Neural progenitor cell (in vitro differentiated cells): ENCODE measurements around the gene MCRIP2. TPM values are rescaled to one million over a fixed set of nuclear protein-coding genes. Genes with fewer than 3 reads are reported as not detected.

Source experiments
- DNase-seq: peaks from one replicate; pipeline ENCODE4 v3.0.0-alpha.2; 2016; ENCODE audit warnings: low spot score
- H2AFZ ChIP-seq: fragments of 200-600 bp; sonication (generic); replicated peaks from 2 replicates; pipeline ENCODE4 v1.6.1; 2016; ENCODE audit warnings: antibody characterized with exemption
- H3F3A ChIP-seq: fragments of 200-600 bp; sonication (generic); 2 replicates; pipeline ENCODE4 v1.6.1; 2016; ENCODE audit warnings: antibody characterized with exemption, low read depth
- H3K27ac ChIP-seq: fragments of 200-600 bp; sonication (generic); 2 replicates; pipeline ENCODE4 v1.5.1; 2016; ENCODE audit warnings: mild to moderate bottlenecking
- H3K27me3 ChIP-seq: fragments of 200-600 bp; sonication (generic); 2 replicates; pipeline ENCODE4 v1.6.1; 2016; ENCODE audit warnings: mild to moderate bottlenecking, moderate library complexity
- H3K36me3 ChIP-seq: fragments of 200-600 bp; sonication (generic); 2 replicates; pipeline ENCODE4 v1.5.1; 2016
- H3K4me1 ChIP-seq: fragments of 200-600 bp; sonication (generic); 2 replicates; pipeline ENCODE4 v1.6.1; 2016; ENCODE audit warnings: mixed run types
- H3K4me2 ChIP-seq: fragments of 200-600 bp; sonication (generic); 2 replicates; pipeline ENCODE4 v1.6.1; 2016
- H3K4me3 ChIP-seq: fragments of 200-600 bp; sonication (generic); 2 replicates; pipeline ENCODE4 v1.5.1; 2016
- H3K79me2 ChIP-seq: fragments of 200-600 bp; sonication (generic); 2 replicates; pipeline ENCODE4 v1.6.1; 2016; ENCODE audit warnings: low read depth
- H3K9ac ChIP-seq: fragments of 200-600 bp; sonication (generic); 2 replicates; pipeline ENCODE4 v1.6.1; 2016
- H3K9me3 ChIP-seq: fragments of 200-600 bp; sonication (generic); 2 replicates; pipeline ENCODE4 v1.5.1; 2016; ENCODE audit warnings: low read depth
- H4K20me1 ChIP-seq: fragments of 200-600 bp; sonication (generic); 2 replicates; pipeline ENCODE4 v1.6.1; 2016; ENCODE audit warnings: low read depth
- H3K27ac Mint-ChIP-seq: 3 replicates; pipeline ENCODE4 v1.8.0; 2021; ENCODE audit warnings: mixed read lengths
- H3K27me3 Mint-ChIP-seq: 2 replicates; pipeline ENCODE4 v1.8.0; 2022; ENCODE audit warnings: low read depth, mild to moderate bottlenecking, inconsistent platforms, moderate library complexity, mixed read lengths; ENCODE audit not compliant: insufficient read depth
- H3K36me3 Mint-ChIP-seq: 3 replicates; pipeline ENCODE4 v1.8.0; 2021; ENCODE audit warnings: mixed read lengths
- H3K4me1 Mint-ChIP-seq: 3 replicates; pipeline ENCODE4 v1.8.0; 2021; ENCODE audit warnings: mixed read lengths
- H3K4me3 Mint-ChIP-seq: 3 replicates; pipeline ENCODE4 v1.8.0; 2021; ENCODE audit warnings: mild to moderate bottlenecking, moderate library complexity, mixed read lengths
- H3K9me3 Mint-ChIP-seq: 3 replicates; pipeline ENCODE4 v1.8.0; 2020; ENCODE audit warnings: mixed read lengths
- EZH2 ChIP-seq: fragments of 200-600 bp; sonication (generic); IDR thresholded peaks from 2 replicates; pipeline ENCODE4 v1.6.1; 2017; ENCODE audit warnings: antibody characterized with exemption, mild to moderate bottlenecking, moderate library complexity
- EZH2phosphoT487 ChIP-seq: fragments of 200-600 bp; sonication (generic); IDR thresholded peaks from 2 replicates; pipeline ENCODE4 v1.6.1; 2017; ENCODE audit warnings: antibody characterized with exemption
- total RNA-seq: library from RNA; depleted of rRNA; stranded (reverse); fragments of >200 nt; gene quantifications from 2 replicates; pipeline ENCODE4 v1.2.3, GENCODE V29; 2015; ENCODE audit warnings: low replicate concordance
- TF ChIP-seq, protein P1 (sequence below): fragments of 200-600 bp; sonication (generic); IDR thresholded peaks from 2 replicates; pipeline ENCODE4 v1.5.1; 2017; ENCODE audit warnings: antibody characterized with exemption, mild to moderate bottlenecking

Gene MCRIP2
- total RNA-seq, 1 donor from 2014 or later = 1.5 TPM

DNA sequence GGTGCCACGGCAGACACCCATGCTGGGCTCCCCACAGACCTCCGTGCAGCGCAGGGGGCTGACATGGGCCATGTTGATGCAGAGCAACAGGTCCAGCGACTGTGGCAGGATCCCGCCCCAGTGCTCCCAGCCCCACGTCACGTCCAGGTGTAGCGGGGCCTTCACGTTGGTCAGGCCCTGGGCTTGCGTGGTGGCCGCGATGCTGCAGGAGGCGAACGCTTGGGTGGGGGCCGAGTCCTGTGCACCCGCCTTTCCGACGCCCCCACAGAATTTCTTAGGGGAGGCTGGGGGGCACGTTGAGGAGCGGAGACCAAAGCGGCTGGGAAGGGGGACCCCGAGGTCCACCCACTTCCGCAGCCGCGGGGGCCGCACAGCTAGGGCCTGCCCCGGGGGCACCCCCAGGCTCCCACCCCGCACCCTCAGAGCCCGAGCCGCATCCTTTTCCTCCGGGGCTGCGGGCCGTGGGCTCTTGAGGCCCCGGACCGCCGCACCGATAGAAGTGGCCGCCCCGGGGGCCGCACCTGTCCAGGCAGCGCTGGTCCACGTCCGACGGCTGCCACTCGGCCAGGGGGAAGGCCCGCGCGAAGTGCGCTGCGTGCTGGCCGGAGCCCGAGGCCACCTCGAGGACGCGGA is 5.9 kb upstream of the MCRIP2 start:
- H2AFZ ChIP-seq = no peak overlapping the region
- H3K36me3 Mint-ChIP-seq = peaks cover 3% of the 10 kb centered on the region
- H3K4me1 ChIP-seq = peaks cover 22% of the 10 kb centered on the region
- peaks cover 26% of the 10 kb centered on the region for H3K4me1 Mint-ChIP-seq
- H3K9me3 Mint-ChIP-seq = peaks cover 3% of the 10 kb centered on the region
- peaks cover 28% of the 10 kb centered on the region for H3F3A ChIP-seq
- peak overlapping the region; percentile 24 for H3K9ac ChIP-seq
- H3K27me3 ChIP-seq = no peaks in the 10 kb centered on the region
- peaks cover 12% of the 10 kb centered on the region for H3K79me2 ChIP-seq
- H3K27ac ChIP-seq = no peak overlapping the region
- H3K9me3 ChIP-seq = no peaks in the 10 kb centered on the region
- no peak for TF ChIP-seq EZH2
- TF ChIP-seq, protein P1, sequence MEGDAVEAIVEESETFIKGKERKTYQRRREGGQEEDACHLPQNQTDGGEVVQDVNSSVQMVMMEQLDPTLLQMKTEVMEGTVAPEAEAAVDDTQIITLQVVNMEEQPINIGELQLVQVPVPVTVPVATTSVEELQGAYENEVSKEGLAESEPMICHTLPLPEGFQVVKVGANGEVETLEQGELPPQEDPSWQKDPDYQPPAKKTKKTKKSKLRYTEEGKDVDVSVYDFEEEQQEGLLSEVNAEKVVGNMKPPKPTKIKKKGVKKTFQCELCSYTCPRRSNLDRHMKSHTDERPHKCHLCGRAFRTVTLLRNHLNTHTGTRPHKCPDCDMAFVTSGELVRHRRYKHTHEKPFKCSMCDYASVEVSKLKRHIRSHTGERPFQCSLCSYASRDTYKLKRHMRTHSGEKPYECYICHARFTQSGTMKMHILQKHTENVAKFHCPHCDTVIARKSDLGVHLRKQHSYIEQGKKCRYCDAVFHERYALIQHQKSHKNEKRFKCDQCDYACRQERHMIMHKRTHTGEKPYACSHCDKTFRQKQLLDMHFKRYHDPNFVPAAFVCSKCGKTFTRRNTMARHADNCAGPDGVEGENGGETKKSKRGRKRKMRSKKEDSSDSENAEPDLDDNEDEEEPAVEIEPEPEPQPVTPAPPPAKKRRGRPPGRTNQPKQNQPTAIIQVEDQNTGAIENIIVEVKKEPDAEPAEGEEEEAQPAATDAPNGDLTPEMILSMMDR = no peak
- no peak for TF ChIP-seq EZH2phosphoT487
- peak overlapping the region; percentile 95 for H3K4me3 Mint-ChIP-seq
- H4K20me1 ChIP-seq = peaks cover 23% of the 10 kb centered on the region
- no peak for DNase-seq
- peak overlapping the region; percentile 79 for H3K4me3 ChIP-seq
- H3K36me3 ChIP-seq = no peaks in the 10 kb centered on the region
- peaks cover 13% of the 10 kb centered on the region for H3K27me3 Mint-ChIP-seq
- peak overlapping the region; percentile 83 for H3K4me2 ChIP-seq
- no peak overlapping the region for H3K27ac Mint-ChIP-seq

DNA sequence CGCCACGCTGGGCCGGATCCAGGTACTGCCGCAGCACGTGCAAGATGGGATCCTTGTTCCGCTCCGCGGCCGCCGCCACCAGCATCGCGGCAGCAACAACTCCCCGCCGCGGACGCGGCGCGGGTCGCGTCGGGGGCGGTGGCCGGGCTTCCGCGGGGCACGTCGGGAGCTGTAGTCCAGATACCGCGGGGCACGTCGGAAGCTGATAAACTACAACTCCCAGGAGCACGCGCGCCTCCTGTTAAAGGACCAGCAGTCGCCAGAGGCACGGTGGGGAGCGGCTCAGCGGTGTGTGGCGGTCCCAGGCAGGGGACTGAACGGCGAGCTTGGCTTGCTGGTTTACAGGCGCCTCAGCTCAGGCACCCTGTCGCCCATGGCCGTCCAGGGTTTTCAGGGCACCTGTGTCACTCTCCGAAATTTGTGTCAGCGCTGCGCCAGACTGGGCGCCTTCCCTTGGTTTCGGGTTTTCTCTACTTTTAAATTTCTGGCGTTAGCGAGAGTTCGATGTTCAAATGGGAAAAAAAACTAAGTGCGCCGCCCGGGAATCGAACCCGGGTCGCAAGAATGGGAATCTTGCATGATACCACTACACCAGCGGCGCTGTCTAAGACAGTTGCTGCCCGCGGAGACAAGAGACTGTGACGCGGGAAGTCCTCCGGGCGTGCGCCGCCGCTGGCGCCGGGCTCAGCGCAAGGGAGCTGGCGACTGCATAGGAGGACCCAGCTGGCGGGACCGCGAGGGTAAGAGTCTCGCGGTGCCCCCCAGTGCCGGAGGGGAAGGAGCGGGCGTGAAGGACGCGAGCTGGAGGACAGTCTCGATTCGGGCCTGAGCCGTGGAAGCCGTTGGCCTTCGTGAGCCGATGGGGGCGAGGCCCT is 5.2 kb upstream of the MCRIP2 start, which contains the start of gene METTL26:
Gene METTL26 (minus strand): TSS at position 100 of the 875 bp plus-strand sequence. CDS start 15 bp downstream, at position 85.
- Histone ChIP-seq H3K36me3 (no peaks in the 10 kb centered on the region), H3K4me1 (peaks cover 22% of the 10 kb centered on the region), H3K79me2 (peaks cover 12% of the 10 kb centered on the region), H2AFZ (peak within 1 kb of the TSS; percentile 86), H3K9ac (peak within 1 kb of the TSS; percentile 24), H3K4me2 (peak within 1 kb of the TSS; percentile 83), H3K4me3 (peak within 1 kb of the TSS; percentile 79), H3K27ac (no peak within 1 kb of the TSS), H3K9me3 (no peaks in the 10 kb centered on the region), H4K20me1 (peaks cover 23% of the 10 kb centered on the region), H3F3A (peaks cover 28% of the 10 kb centered on the region), H3K27me3 (peaks cover 5% of the 10 kb centered on the region)
- peaks cover 3% of the 10 kb centered on the region for H3K9me3 Mint-ChIP-seq
- peaks cover 3% of the 10 kb centered on the region for H3K36me3 Mint-ChIP-seq
- DNase-seq = peak; percentile 98
- peak within 1 kb of the TSS; percentile 97 for H3K27ac Mint-ChIP-seq
- H3K4me1 Mint-ChIP-seq = peaks cover 26% of the 10 kb centered on the region
- TF ChIP-seq EZH2phosphoT487 = no peak
- TF ChIP-seq EZH2 = no peak
- TF ChIP-seq, protein P1 = no peak
- peaks cover 13% of the 10 kb centered on the region for H3K27me3 Mint-ChIP-seq
- peak within 1 kb of the TSS; percentile 95 for H3K4me3 Mint-ChIP-seq

DNA sequence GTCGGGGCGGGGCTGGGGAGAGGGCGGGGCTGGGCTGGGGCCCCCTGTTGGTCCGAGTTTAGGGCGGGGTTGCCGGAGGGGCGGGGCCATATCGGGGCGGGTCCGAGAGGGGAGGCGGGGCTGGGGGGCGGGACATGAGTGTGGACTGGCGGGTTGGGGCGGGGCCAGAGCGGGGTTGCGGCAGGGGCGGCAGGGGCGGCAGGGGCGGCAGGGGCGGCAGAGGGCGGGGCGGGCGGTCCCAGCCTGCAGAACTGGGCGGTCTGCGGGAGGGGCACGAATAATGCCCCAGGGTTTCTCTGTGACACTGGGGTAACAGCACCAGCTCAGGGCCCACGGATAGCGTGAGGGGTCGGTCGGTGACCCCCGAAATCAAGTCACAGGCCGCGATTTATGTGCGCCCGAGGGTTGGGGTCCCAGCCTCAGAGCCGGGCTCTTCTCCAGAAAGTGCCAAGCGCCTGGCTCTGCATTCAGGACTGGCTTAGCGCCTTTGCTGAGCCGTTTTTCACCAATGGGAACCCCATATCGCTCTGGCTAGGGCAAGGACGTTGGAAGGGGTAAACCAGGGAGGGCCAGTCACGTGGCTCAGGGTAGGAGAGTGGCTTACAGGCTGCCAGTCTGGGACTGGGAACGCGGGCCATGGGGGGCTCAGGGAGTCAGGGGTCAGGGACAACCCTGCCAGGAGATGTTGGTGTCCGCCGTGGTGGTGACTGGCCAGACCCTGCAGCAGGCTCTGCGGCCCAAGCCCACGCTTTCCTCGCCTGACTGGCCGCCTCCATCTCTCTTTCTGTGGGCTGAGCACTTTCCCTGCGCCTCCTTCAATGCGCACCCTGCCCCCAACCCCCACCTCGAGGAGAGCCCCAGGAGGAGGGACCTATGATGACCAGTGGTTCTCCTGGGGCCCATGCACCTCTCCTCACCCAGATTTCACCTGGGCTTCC is 4.3 kb upstream of the MCRIP2 start:
- Histone ChIP-seq H3K27me3 (peaks cover 14% of the 10 kb centered on the region), H3F3A (peaks cover 29% of the 10 kb centered on the region), H3K79me2 (peaks cover 12% of the 10 kb centered on the region), H3K27ac (no peak overlapping the region), H3K4me3 (peak overlapping the region; percentile 79), H3K9ac (no peak overlapping the region), H3K36me3 (no peaks in the 10 kb centered on the region), H2AFZ (peak overlapping the region; percentile 86), H3K4me1 (peaks cover 18% of the 10 kb centered on the region), H3K4me2 (peak overlapping the region; percentile 83), H4K20me1 (peaks cover 19% of the 10 kb centered on the region), H3K9me3 (no peaks in the 10 kb centered on the region)
- Mint-ChIP-seq H3K36me3 (peaks cover 3% of the 10 kb centered on the region), H3K9me3 (peaks cover 3% of the 10 kb centered on the region), H3K27ac (no peak overlapping the region), H3K27me3 (peaks cover 13% of the 10 kb centered on the region), H3K4me3 (peak overlapping the region; percentile 95), H3K4me1 (peaks cover 24% of the 10 kb centered on the region)
- TF ChIP-seq EZH2 (no peak), EZH2phosphoT487 (no peak)
- TF ChIP-seq, protein P1 = no peak
- DNase-seq = peak; percentile 73
